Activated T-cell treated with anti-CD3 and anti-CD28 coated beads, Interleukin-2, amount 50 U/mL, for 24 hours (primary cell): ENCODE results near the gene TNIK.
A peak's percentile ranks its signal among the peaks of the same experiment; 100 is the strongest.
"Not testable (repeated sequence)": the region's sequence is repeated elsewhere in the genome, so short reads cannot be mapped to it uniquely, and the experiment has no call there.

Source experiments
- DNase-seq: peaks from one replicate; pipeline ENCODE4 v3.0.0-alpha.2; 2020
- H3K27ac Mint-ChIP-seq: 2 replicates; pipeline ENCODE4 v1.8.0; 2020; ENCODE audit warnings: mild to moderate bottlenecking, mixed read lengths
- H3K27me3 Mint-ChIP-seq: 2 replicates; pipeline ENCODE4 v1.8.0; 2020; ENCODE audit warnings: mixed read lengths
- H3K36me3 Mint-ChIP-seq: 2 replicates; pipeline ENCODE4 v1.8.0; 2020; ENCODE audit warnings: low read depth, mixed read lengths
- H3K4me1 Mint-ChIP-seq: 2 replicates; pipeline ENCODE4 v1.8.0; 2020; ENCODE audit warnings: low read depth, mixed read lengths
- H3K4me3 Mint-ChIP-seq: 2 replicates; pipeline ENCODE4 v1.8.0; 2020; ENCODE audit warnings: mild to moderate bottlenecking, moderate library complexity, mixed read lengths
- H3K9me3 Mint-ChIP-seq: 2 replicates; pipeline ENCODE4 v1.8.0; 2020; ENCODE audit warnings: mixed read lengths

Gene TNIK

DNA sequence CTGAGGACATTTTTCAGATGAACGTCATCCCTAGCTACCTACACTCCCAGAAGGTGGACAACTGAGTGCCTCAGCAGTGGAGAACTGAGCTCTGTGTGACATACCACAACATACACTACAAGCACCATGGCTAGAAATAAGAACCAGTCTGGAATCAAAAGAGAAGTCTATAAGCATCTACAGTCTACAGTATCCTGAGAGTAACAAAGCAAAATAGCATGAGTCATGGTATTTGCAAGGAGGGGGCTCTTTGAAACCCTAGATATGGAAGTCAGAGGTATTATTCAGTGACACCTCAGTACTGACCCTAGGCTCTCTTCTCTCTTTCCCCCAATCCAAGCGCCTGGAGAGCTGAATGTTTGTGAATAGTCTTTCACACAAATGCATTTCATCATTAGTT lies 87.5 kb downstream of the TNIK start:
- Mint-ChIP-seq H3K4me3 (no peak overlapping the region), H3K27ac (peak overlapping the region; percentile 22), H3K36me3 (peaks cover 16% of the 10 kb centered on the region), H3K9me3 (no peaks in the 10 kb centered on the region), H3K27me3 (no peaks in the 10 kb centered on the region), H3K4me1 (peaks cover 39% of the 10 kb centered on the region)
- DNase-seq: no peak

DNA sequence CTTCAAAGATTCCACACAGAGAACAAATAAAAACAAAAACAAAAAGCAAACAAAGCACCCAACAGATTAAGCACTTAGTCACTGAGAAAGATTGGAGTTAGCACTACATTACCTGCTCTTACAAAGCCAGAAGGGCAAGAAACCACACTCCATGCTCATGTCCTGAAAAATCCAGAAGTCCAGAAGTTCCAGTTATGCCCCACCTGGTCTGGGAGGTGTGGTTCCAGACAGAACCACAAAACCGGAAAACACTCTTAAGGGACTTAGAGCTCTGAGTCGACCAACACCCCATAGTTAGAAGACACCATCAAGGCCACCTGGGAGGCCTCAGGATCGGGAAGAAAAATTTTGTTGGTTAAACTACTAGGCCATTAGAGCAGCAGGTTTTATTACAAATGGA lies 88.9 kb downstream of the TNIK start:
- H3K36me3 Mint-ChIP-seq: peaks cover 19% of the 10 kb centered on the region
- DNase-seq: no peak
- H3K27me3 Mint-ChIP-seq: no peaks in the 10 kb centered on the region
- no peak overlapping the region for H3K27ac Mint-ChIP-seq
- no peaks in the 10 kb centered on the region for H3K9me3 Mint-ChIP-seq
- H3K4me1 Mint-ChIP-seq: peaks cover 31% of the 10 kb centered on the region
- no peak overlapping the region for H3K4me3 Mint-ChIP-seq

GRCh38 chr3:171369156-171369555 lies 91.0 kb downstream of the TNIK start:
- H3K9me3 Mint-ChIP-seq: no peaks in the 10 kb centered on the region
- H3K4me3 Mint-ChIP-seq: no peak overlapping the region
- H3K27me3 Mint-ChIP-seq: no peaks in the 10 kb centered on the region
- H3K27ac Mint-ChIP-seq: no peak overlapping the region
- peaks cover 19% of the 10 kb centered on the region for H3K36me3 Mint-ChIP-seq
- peaks cover 40% of the 10 kb centered on the region for H3K4me1 Mint-ChIP-seq
- DNase-seq: no peak

DNA sequence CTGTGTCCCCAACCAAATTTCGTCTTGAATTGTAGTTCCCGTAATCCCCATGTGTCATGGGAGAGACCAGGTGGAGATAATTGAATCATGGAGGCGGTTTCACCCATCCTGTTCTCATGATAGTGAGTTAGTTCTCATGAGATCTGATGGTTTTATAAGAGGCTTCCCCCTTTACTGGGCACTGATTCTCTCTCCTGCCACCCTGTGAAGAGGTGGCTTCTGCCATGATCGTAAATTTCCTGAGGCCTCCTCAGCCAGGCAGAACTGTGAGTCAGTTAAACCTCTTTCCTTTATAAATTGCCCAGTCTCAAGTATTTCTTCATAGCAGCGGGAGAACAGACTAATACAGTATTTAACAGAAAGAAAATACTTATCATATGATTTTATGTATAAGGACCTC lies 93.5 kb downstream of the TNIK start:
- not testable (repeated sequence) for H3K27me3 Mint-ChIP-seq, DNase-seq, H3K27ac Mint-ChIP-seq, H3K4me3 Mint-ChIP-seq, H3K9me3 Mint-ChIP-seq
- H3K4me1 Mint-ChIP-seq: peaks cover 57% of the 10 kb centered on the region
- peaks cover 19% of the 10 kb centered on the region for H3K36me3 Mint-ChIP-seq

DNA sequence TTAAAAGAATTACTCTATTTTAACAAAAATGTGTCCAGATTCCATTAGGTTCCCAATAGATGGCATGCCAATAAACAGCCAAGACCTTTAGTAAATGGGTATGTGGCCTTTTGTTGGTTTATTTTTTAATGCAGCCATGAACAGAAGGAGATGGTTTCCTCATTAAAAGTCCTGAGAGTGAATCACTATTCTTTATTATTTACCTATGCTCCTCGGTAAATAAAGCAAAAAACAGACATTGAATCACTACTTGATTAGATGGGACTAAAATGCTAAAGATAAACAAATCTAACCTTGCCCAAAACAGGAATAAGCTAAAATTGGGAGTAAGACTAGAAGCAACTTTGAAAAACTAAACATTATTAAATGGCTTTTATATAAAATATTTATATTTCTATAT lies 94.2 kb downstream of the TNIK start:
- no peak for DNase-seq
- peaks cover 55% of the 10 kb centered on the region for H3K4me1 Mint-ChIP-seq
- H3K27ac Mint-ChIP-seq: no peak overlapping the region
- H3K4me3 Mint-ChIP-seq: no peak overlapping the region
- H3K27me3 Mint-ChIP-seq: no peaks in the 10 kb centered on the region
- no peaks in the 10 kb centered on the region for H3K9me3 Mint-ChIP-seq
- peaks cover 19% of the 10 kb centered on the region for H3K36me3 Mint-ChIP-seq

- Mint-ChIP-seq H3K4me1 (peaks cover 57% of the 10 kb centered on the region), H3K36me3 (peaks cover 19% of the 10 kb centered on the region), H3K9me3 (no peaks in the 10 kb centered on the region), H3K27ac (no peak overlapping the region), H3K27me3 (no peaks in the 10 kb centered on the region), H3K4me3 (no peak overlapping the region)
- no peak for DNase-seq
Measured at GRCh38 chr3:171365489-171365888, 94.7 kb downstream of the TNIK start.

DNA sequence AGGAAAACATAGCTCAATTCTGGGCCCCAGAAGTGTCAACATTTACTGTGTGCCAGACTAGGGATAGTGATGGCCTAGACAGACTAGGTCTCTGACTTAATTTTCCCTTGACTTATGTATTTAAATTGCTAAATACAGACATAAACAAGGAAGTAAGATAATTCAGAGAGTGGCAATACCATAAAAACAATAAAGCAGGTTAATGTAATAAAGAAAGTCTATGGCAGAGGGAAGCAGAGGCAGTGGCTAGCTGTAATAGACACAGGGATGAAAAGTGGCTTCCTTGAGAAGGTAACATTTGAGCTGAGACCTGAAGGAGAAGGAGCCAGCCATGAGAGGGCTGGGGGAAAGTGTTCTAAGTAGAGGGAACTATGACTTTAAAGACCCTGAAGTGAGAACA lies 95.7 kb downstream of the TNIK start:
- Mint-ChIP-seq H3K27ac (no peak overlapping the region), H3K9me3 (no peaks in the 10 kb centered on the region), H3K4me3 (no peak overlapping the region), H3K27me3 (no peaks in the 10 kb centered on the region), H3K4me1 (peaks cover 55% of the 10 kb centered on the region), H3K36me3 (peaks cover 17% of the 10 kb centered on the region)
- DNase-seq: no peak

GRCh38 chr3:171363202-171363601 lies 97.0 kb downstream of the TNIK start:
- Mint-ChIP-seq H3K27ac (no peak overlapping the region), H3K27me3 (no peaks in the 10 kb centered on the region), H3K9me3 (no peaks in the 10 kb centered on the region), H3K4me1 (peaks cover 60% of the 10 kb centered on the region), H3K36me3 (peaks cover 8% of the 10 kb centered on the region), H3K4me3 (no peak overlapping the region)
- DNase-seq: no peak

DNA sequence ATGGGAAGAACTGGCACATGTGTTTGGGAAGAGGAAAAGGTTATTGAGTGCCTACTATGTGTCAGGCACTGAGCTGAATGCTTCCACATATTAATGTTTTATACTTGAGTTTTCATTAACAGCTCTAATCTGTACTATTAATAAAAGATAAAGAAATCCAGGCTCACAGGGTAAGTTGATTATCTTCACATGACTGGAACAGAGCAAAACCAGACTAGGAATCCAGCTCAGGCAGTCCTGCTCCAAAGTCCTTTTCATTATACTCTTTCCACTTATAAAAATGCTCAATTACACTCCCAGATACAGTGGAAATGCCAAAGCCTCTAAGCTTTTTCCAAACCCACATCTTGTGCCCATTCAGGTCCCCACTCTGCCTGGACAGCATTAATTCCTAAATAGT lies 97.6 kb downstream of the TNIK start:
- no peaks in the 10 kb centered on the region for H3K9me3 Mint-ChIP-seq
- no peak overlapping the region for H3K4me3 Mint-ChIP-seq
- DNase-seq: no peak
- H3K36me3 Mint-ChIP-seq: peaks cover 3% of the 10 kb centered on the region
- peaks cover 61% of the 10 kb centered on the region for H3K4me1 Mint-ChIP-seq
- H3K27ac Mint-ChIP-seq: no peak overlapping the region
- H3K27me3 Mint-ChIP-seq: no peaks in the 10 kb centered on the region

DNA sequence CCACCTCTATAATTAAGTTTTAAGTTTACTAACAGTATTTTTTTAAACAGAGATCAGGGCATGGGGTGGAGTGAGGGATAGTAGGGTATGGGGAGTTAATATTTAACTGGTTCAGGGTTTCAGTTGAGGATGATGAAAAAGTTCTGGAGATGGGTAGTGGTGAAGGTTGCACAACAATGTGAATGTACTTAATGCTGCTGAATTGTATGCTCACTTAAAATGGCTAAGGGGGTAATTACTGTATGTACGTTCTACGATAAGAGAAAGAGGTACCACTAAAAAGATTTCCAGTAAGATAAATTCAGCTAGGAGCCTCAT lies 101.4 kb downstream of the TNIK start:
- Mint-ChIP-seq H3K27ac (no peak overlapping the region), H3K27me3 (no peaks in the 10 kb centered on the region), H3K36me3 (no peaks in the 10 kb centered on the region), H3K4me3 (no peak overlapping the region), H3K4me1 (peaks cover 81% of the 10 kb centered on the region), H3K9me3 (no peaks in the 10 kb centered on the region)
- DNase-seq: no peak

- Mint-ChIP-seq H3K36me3 (no peaks in the 10 kb centered on the region), H3K27me3 (no peaks in the 10 kb centered on the region), H3K9me3 (no peaks in the 10 kb centered on the region), H3K4me1 (peaks cover 81% of the 10 kb centered on the region), H3K4me3 (no peak overlapping the region), H3K27ac (no peak overlapping the region)
- no peak for DNase-seq
Measured at GRCh38 chr3:171358181-171358880, 101.9 kb downstream of the TNIK start.

GRCh38 chr3:171357721-171358120 lies 102.5 kb downstream of the TNIK start:
- peaks cover 83% of the 10 kb centered on the region for H3K4me1 Mint-ChIP-seq
- H3K9me3 Mint-ChIP-seq: no peaks in the 10 kb centered on the region
- DNase-seq: no peak
- H3K27me3 Mint-ChIP-seq: no peaks in the 10 kb centered on the region
- no peak overlapping the region for H3K27ac Mint-ChIP-seq
- H3K36me3 Mint-ChIP-seq: no peaks in the 10 kb centered on the region
- no peak overlapping the region for H3K4me3 Mint-ChIP-seq

GRCh38 chr3:171356251-171356650 lies 104.0 kb downstream of the TNIK start:
- DNase-seq: no peak
- Mint-ChIP-seq H3K4me1 (peaks cover 87% of the 10 kb centered on the region), H3K36me3 (no peaks in the 10 kb centered on the region), H3K9me3 (no peaks in the 10 kb centered on the region), H3K27me3 (no peaks in the 10 kb centered on the region), H3K4me3 (no peak overlapping the region), H3K27ac (peak overlapping the region; percentile 82)

- DNase-seq: no peak
- H3K9me3 Mint-ChIP-seq: no peaks in the 10 kb centered on the region
- no peak overlapping the region for H3K4me3 Mint-ChIP-seq
- H3K27ac Mint-ChIP-seq: peak overlapping the region; percentile 82
- H3K4me1 Mint-ChIP-seq: peaks cover 88% of the 10 kb centered on the region
- no peaks in the 10 kb centered on the region for H3K36me3 Mint-ChIP-seq
- H3K27me3 Mint-ChIP-seq: no peaks in the 10 kb centered on the region
Measured at GRCh38 chr3:171354706-171355582, 105.3 kb downstream of the TNIK start.

DNA sequence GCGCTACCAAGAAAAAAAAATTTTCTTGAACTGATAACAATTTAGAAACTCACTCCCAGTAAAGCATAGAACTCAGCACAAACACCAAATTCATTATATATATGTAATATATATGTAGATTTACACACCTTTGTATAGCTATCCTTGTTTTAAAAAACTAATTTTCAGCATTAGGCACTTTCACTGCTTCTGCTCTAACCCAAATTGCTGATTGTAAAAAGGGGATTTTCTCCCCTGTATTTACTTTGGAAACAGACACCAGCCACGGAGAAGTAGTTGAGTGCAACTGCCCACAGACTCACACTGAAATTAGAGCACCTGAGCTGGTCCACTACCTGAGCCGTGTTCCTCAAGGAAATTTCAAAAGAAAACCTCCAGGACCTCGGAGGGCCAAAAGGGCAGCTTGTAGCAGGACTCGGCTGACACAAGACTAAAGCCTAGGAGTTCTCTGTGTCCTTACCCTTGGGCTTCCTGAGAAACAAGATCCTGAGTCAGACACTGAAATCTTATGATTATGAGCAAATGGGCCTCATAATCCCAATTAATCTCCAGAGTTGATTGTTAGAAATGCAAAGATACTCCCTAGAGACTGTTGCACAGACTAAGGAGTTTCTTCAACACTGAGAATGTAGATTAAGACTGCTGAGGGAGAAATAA lies 106.0 kb downstream of the TNIK start:
- DNase-seq: no peak
- no peaks in the 10 kb centered on the region for H3K9me3 Mint-ChIP-seq
- no peaks in the 10 kb centered on the region for H3K27me3 Mint-ChIP-seq
- H3K36me3 Mint-ChIP-seq: no peaks in the 10 kb centered on the region
- H3K4me3 Mint-ChIP-seq: no peak overlapping the region
- H3K27ac Mint-ChIP-seq: peak overlapping the region; percentile 82
- H3K4me1 Mint-ChIP-seq: peaks cover 90% of the 10 kb centered on the region
